ENCODE measurements around the gene KCND1. TPM values are rescaled to one million over a fixed set of nuclear protein-coding genes. Genes with fewer than 3 reads are reported as not detected.
A peak's percentile ranks its signal among the peaks of the same experiment; 100 is the strongest.

The KCND1 gene
- total and polyA plus RNA-seq, 7 experiments from 2014 or later: 0.07 to 5.8 (median 1.9) TPM; not detected in 1

GRCh38 chrX:49001521-49002090, 30.0 kb upstream of the KCND1 start:
- DNase-seq (peak in 3 of 9 donors; percentile 54 to 73 (median 60)), ATAC-seq (peak; percentile 68)
- no peaks in the 10 kb centered on the region for H3K27me3 ChIP-seq (ENCODE audit: control insufficient read depth in 2 of 2, insufficient read depth in 2 of 2, low read length in 2 of 2)
- Mint-ChIP-seq H3K9me3 (peaks cover 0 to 3% (median 0%) of the 10 kb centered on the region in 11 donors), H3K4me3 (peak overlapping the region; percentile 94 to 99 (median 98)), H3K27me3 (no peaks in the 10 kb centered on the region), H3K4me1 (peaks cover 10 to 46% (median 39%) of the 10 kb centered on the region in 7 donors), H3K27ac (peak overlapping the region; percentile 92 to 100 (median 98)), H3K36me3 (peaks cover 4 to 29% (median 16%) of the 10 kb centered on the region in 5 donors)
- H3K36me3 ChIP-seq (ENCODE audit: control insufficient read depth in 2 of 3, insufficient read depth in 3 of 3, low read length in 3 of 3): peaks cover 0 to 21% (median 0%) of the 10 kb centered on the region in 3 experiments
- ChIA-PET POLR2A (interaction anchor here (0.9 to 2.8 kb wide), 6 partner anchors 11 to 308 kb away, joined by 3 to 23 read pairs (median 4); partner anchors contain the start of genes OTUD5, PRAF2 and TFE3), CTCF (no interaction called here)
- no peaks in the 10 kb centered on the region for H3K9me3 ChIP-seq (ENCODE audit: control insufficient read depth in 2 of 3, low read length in 3 of 3)
- peaks cover 9 to 10% of the 10 kb centered on the region in 2 donors for H3K4me1 ChIP-seq (ENCODE audit: control insufficient read depth in 2 of 2, insufficient read depth in 2 of 2, low read length in 2 of 2)
- intact Hi-C loops (cut with micrococcal nuclease): loop anchor here (1.0 to 5.0 kb wide), 18 partner anchors 42 to 427 kb away; partner anchors contain the start of genes TFE3 (in 2 of the 2), GPKOW (in 1 of the 2), HDAC6 (in 1 of the 2) and PIM2 (in 1 of the 2)
- H3K4me3 ChIP-seq (ENCODE audit: low read length): peak overlapping the region; percentile 97
- peak overlapping the region; percentile 97 for H3K27ac ChIP-seq (ENCODE audit: low read depth, low read length)

- peaks cover 9 to 10% of the 10 kb centered on the region in 2 donors for H3K4me1 ChIP-seq (ENCODE audit: control insufficient read depth in 2 of 2, insufficient read depth in 2 of 2, low read length in 2 of 2)
- H3K36me3 Mint-ChIP-seq: peaks cover 4 to 30% (median 16%) of the 10 kb centered on the region in 5 donors
- peaks cover 0 to 21% (median 0%) of the 10 kb centered on the region in 3 experiments for H3K36me3 ChIP-seq (ENCODE audit: control insufficient read depth in 2 of 3, insufficient read depth in 3 of 3, low read length in 3 of 3)
- DNase-seq (no peak), ATAC-seq (no peak)
- no peak overlapping the region for H3K27ac ChIP-seq (ENCODE audit: low read depth, low read length)
- H3K9me3 ChIP-seq (ENCODE audit: control insufficient read depth in 2 of 3, low read length in 3 of 3): no peaks in the 10 kb centered on the region
- H3K4me1 Mint-ChIP-seq: peaks cover 10 to 46% (median 39%) of the 10 kb centered on the region in 7 donors
- no peaks in the 10 kb centered on the region for H3K27me3 ChIP-seq (ENCODE audit: control insufficient read depth in 2 of 2, insufficient read depth in 2 of 2, low read length in 2 of 2)
- ChIA-PET POLR2A (interaction anchor here (2.8 kb wide), 1 partner anchor 42 kb away, joined by 23 read pairs; the partner anchor contains the start of gene OTUD5), CTCF (no interaction called here)
- H3K9me3 Mint-ChIP-seq: peaks cover 0 to 3% (median 0%) of the 10 kb centered on the region in 11 donors
- intact Hi-C loops (cut with micrococcal nuclease): loop anchor here in 1 of 2 donors (5.0 kb wide), 1 partner anchor 103 kb away; the partner anchor contains the start of genes PQBP1 and TIMM17B
- H3K27ac Mint-ChIP-seq: peak overlapping the region in 6 of 9 donors; percentile 84 to 99 (median 98)
- H3K4me3 Mint-ChIP-seq: peak overlapping the region; percentile 20 to 99 (median 98)
- peak overlapping the region; percentile 97 for H3K4me3 ChIP-seq (ENCODE audit: low read length)
- H3K27me3 Mint-ChIP-seq: no peaks in the 10 kb centered on the region
Observed at GRCh38 chrX:49000636-49001035, 29.0 kb upstream of the KCND1 start.

- peaks cover 4 to 35% (median 22%) of the 10 kb centered on the region in 5 donors for H3K36me3 Mint-ChIP-seq
- intact Hi-C loops (cut with micrococcal nuclease): no loop called here
- no peaks in the 10 kb centered on the region for H3K27me3 Mint-ChIP-seq
- Histone ChIP-seq H3K4me1 (ENCODE audit: control insufficient read depth in 2 of 2, insufficient read depth in 2 of 2, low read length in 2 of 2) (peaks cover 9 to 10% of the 10 kb centered on the region in 2 donors), H3K4me3 (ENCODE audit: low read length) (no peak overlapping the region), H3K27me3 (ENCODE audit: control insufficient read depth in 2 of 2, insufficient read depth in 2 of 2, low read length in 2 of 2) (no peaks in the 10 kb centered on the region), H3K9me3 (ENCODE audit: control insufficient read depth in 2 of 3, low read length in 3 of 3) (no peaks in the 10 kb centered on the region), H3K36me3 (ENCODE audit: control insufficient read depth in 2 of 3, insufficient read depth in 3 of 3, low read length in 3 of 3) (peaks cover 0 to 27% (median 0%) of the 10 kb centered on the region in 3 experiments), H3K27ac (ENCODE audit: low read depth, low read length) (no peak overlapping the region)
- no peak for DNase-seq
- H3K4me3 Mint-ChIP-seq: no peak overlapping the region
- CTCF ChIA-PET: no interaction called here
- POLR2A ChIA-PET: interaction anchor here (0.9 kb wide), 1 partner anchor 41 kb away, joined by 3 read pairs; no protein-coding TSS in a partner anchor
- no peak overlapping the region for H3K27ac Mint-ChIP-seq
- H3K4me1 Mint-ChIP-seq: peaks cover 10 to 48% (median 39%) of the 10 kb centered on the region in 7 donors
- H3K9me3 Mint-ChIP-seq: peaks cover 0 to 3% (median 0%) of the 10 kb centered on the region in 11 donors
- ATAC-seq: no peak
Observed at GRCh38 chrX:48999030-48999429, 27.4 kb upstream of the KCND1 start.

DNA sequence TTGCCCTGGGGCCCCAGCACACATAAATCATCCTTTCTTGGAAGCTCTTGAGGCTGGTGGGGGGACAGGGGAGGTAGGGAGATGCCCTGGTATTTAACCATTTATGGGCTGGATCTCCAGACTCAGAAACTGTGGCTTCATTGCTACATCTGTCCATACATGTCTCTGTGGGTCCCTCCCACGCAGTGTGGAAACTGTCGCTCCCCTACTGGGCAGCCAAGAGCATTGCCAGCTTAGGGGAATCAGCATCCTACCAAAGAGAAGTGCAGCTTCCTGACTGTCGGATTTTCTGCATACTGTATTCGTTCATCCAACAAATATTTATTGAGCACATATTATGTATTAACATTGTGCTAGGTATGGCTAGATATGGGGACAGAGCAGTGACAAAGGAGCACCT, 26.7 kb upstream of the KCND1 start:
- peak overlapping the region in 2 of 10 donors; percentile 47 to 64 for H3K4me3 Mint-ChIP-seq
- Histone ChIP-seq H3K9me3 (ENCODE audit: control insufficient read depth in 2 of 3, low read length in 3 of 3) (no peaks in the 10 kb centered on the region), H3K27ac (ENCODE audit: low read depth, low read length) (no peak overlapping the region), H3K4me1 (ENCODE audit: control insufficient read depth in 2 of 2, insufficient read depth in 2 of 2, low read length in 2 of 2) (peaks cover 9 to 10% of the 10 kb centered on the region in 2 donors), H3K27me3 (ENCODE audit: control insufficient read depth in 2 of 2, insufficient read depth in 2 of 2, low read length in 2 of 2) (no peaks in the 10 kb centered on the region), H3K4me3 (ENCODE audit: low read length) (no peak overlapping the region), H3K36me3 (ENCODE audit: control insufficient read depth in 2 of 3, insufficient read depth in 3 of 3, low read length in 3 of 3) (peaks cover 0 to 33% (median 0%) of the 10 kb centered on the region in 3 experiments)
- ChIA-PET POLR2A (interaction anchor here (0.9 kb wide), 1 partner anchor 40 kb away, joined by 3 read pairs; no protein-coding TSS in a partner anchor), CTCF (no interaction called here)
- peaks cover 0 to 3% (median 0%) of the 10 kb centered on the region in 11 donors for H3K9me3 Mint-ChIP-seq
- DNase-seq: no peak
- intact Hi-C loops (cut with micrococcal nuclease): no loop called here
- no peak for ATAC-seq
- H3K27me3 Mint-ChIP-seq: no peaks in the 10 kb centered on the region
- H3K36me3 Mint-ChIP-seq: peaks cover 6 to 35% (median 22%) of the 10 kb centered on the region in 5 donors
- peaks cover 10 to 46% (median 36%) of the 10 kb centered on the region in 7 donors for H3K4me1 Mint-ChIP-seq
- peak overlapping the region in 4 of 9 donors; percentile 14 to 89 (median 39) for H3K27ac Mint-ChIP-seq

- no peak overlapping the region for H3K4me3 ChIP-seq (ENCODE audit: low read length)
- H3K36me3 ChIP-seq (ENCODE audit: control insufficient read depth in 2 of 3, insufficient read depth in 3 of 3, low read length in 3 of 3): peaks cover 0 to 38% (median 0%) of the 10 kb centered on the region in 3 experiments
- H3K9me3 ChIP-seq (ENCODE audit: control insufficient read depth in 2 of 3, low read length in 3 of 3): no peaks in the 10 kb centered on the region
- ATAC-seq: no peak
- Mint-ChIP-seq H3K4me3 (peak overlapping the region in 1 of 10 donors; percentile 47), H3K4me1 (peaks cover 10 to 46% (median 36%) of the 10 kb centered on the region in 7 donors), H3K9me3 (peaks cover 0 to 3% (median 0%) of the 10 kb centered on the region in 11 donors), H3K27me3 (no peaks in the 10 kb centered on the region), H3K27ac (peak overlapping the region in 2 of 9 donors; percentile 19 to 89), H3K36me3 (peaks cover 8 to 35% (median 22%) of the 10 kb centered on the region in 5 donors)
- DNase-seq: no peak
- no peaks in the 10 kb centered on the region for H3K27me3 ChIP-seq (ENCODE audit: control insufficient read depth in 2 of 2, insufficient read depth in 2 of 2, low read length in 2 of 2)
- H3K27ac ChIP-seq (ENCODE audit: low read depth, low read length): no peak overlapping the region
- ChIA-PET POLR2A (interaction anchor here (0.9 kb wide), 1 partner anchor 40 kb away, joined by 3 read pairs; no protein-coding TSS in a partner anchor), CTCF (no interaction called here)
- intact Hi-C loops (cut with micrococcal nuclease): no loop called here
- peaks cover 9 to 10% of the 10 kb centered on the region in 2 donors for H3K4me1 ChIP-seq (ENCODE audit: control insufficient read depth in 2 of 2, insufficient read depth in 2 of 2, low read length in 2 of 2)
Observed at GRCh38 chrX:48997865-48998264, 26.2 kb upstream of the KCND1 start.

GRCh38 chrX:48997455-48997854, 25.8 kb upstream of the KCND1 start:
- no peak for DNase-seq
- Histone ChIP-seq H3K36me3 (ENCODE audit: control insufficient read depth in 2 of 3, insufficient read depth in 3 of 3, low read length in 3 of 3) (peaks cover 0 to 41% (median 0%) of the 10 kb centered on the region in 3 experiments), H3K27ac (ENCODE audit: low read depth, low read length) (no peak overlapping the region), H3K27me3 (ENCODE audit: control insufficient read depth in 2 of 2, insufficient read depth in 2 of 2, low read length in 2 of 2) (no peaks in the 10 kb centered on the region), H3K4me3 (ENCODE audit: low read length) (no peak overlapping the region), H3K4me1 (ENCODE audit: control insufficient read depth in 2 of 2, insufficient read depth in 2 of 2, low read length in 2 of 2) (peaks cover 9 to 10% of the 10 kb centered on the region in 2 donors), H3K9me3 (ENCODE audit: control insufficient read depth in 2 of 3, low read length in 3 of 3) (no peaks in the 10 kb centered on the region)
- Mint-ChIP-seq H3K4me1 (peaks cover 10 to 46% (median 36%) of the 10 kb centered on the region in 7 donors), H3K27ac (peak overlapping the region in 1 of 9 donors; percentile 19), H3K27me3 (no peaks in the 10 kb centered on the region), H3K4me3 (peak overlapping the region in 3 of 10 donors; percentile 36 to 47 (median 37)), H3K36me3 (peaks cover 8 to 38% (median 24%) of the 10 kb centered on the region in 5 donors), H3K9me3 (peaks cover 0 to 3% (median 0%) of the 10 kb centered on the region in 11 donors)
- no peak for ATAC-seq
- intact Hi-C loops (cut with micrococcal nuclease): no loop called here
- ChIA-PET CTCF (no interaction called here), POLR2A (no interaction called here)
